GM18873 (cell line): ENCODE measurements around the gene HECTD4.
"Not testable (repeated sequence)": the region's sequence is repeated elsewhere in the genome, so short reads cannot be mapped to it uniquely, and the experiment has no call there.

Experiments used
- ATAC-seq: cut with Tn5 transposase; IDR thresholded peaks from one replicate; pipeline ENCODE4 v1.9.1; 2021; ENCODE audit warnings: mild to moderate bottlenecking, moderate library complexity, moderate number of reproducible peaks; ENCODE audit not compliant: unreplicated experiment, low FRiP score

Gene HECTD4

GRCh38 chr12:112282920-112283319, 99.3 kb downstream of the HECTD4 start:
- no peak for ATAC-seq

DNA sequence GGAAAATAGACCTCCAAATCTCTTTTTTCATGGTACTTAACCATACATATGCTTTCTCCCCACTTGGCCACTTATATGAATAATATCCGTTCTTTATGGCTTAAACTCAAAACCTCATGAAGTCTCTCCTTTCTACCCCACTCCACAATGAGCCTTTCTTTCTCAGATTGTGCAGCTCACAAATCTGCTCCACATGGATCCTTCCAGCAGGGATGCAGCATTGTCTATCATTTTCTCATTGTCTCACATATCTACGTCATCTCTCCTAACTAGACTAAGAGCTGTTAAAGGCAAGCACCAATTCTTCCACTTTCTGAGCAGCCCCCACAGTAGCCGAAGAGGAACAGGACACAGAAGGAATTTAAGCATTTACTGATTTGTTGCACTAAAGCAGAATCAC, 106.4 kb downstream of the HECTD4 start:
- no peak for ATAC-seq

DNA sequence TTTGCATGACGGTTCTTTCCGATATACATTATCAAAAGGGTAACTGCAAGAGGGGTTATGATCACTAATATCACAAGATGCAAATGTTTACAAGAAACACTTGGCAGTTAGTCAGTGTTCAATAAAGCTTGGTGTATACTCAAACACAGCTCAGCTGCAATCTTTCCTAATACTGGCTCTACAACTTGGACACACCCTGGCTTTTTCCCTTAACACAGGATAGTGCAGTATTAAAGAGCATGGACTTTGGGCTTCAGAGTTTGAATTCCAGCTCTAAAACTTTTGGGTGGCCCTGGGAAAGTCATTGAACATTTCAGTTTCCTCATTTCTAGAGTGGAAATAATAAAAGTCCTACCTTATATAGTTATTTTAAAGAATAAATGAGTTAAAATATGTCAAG, 107.0 kb downstream of the HECTD4 start:
- ATAC-seq, result no peak

DNA sequence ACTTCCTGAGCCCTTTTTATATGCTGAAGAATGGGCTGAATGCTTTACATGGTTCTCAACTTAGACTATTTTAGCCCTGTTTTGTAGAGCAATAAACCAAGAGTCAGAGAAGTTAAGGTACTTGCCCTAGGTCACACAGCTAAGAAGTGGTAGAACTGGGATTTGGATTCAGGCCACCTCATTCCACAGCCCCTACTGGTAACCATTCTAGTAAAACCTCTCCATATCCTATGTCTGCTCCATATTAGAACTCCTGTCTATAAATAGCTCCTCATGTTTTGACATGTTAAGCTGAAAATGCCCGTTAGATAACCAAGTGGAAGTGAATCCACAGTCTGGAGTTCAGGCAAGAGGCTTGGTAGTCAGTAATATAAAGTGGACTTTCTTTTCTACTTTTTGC, 111.6 kb downstream of the HECTD4 start:
- no peak for ATAC-seq

DNA sequence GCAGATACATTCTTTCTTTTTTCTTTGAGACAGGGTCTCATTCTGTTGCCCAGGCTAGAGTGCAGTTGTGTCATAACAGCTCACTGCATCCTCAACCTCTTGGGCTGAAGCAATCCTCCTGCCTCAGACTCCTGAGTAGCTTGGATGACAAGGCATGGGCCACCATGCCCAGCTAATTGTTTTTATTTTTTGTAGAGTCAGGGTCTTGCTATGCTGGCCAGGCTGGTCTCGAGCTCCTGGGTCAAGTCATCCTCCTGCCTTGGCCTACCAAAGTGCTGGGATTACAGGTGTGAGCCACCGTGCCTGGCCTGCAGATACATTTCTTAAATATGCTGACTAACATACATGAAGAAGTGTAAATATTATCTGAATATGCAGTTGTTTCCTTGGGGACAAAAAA, 115.8 kb downstream of the HECTD4 start:
- ATAC-seq, result no peak

GRCh38 chr12:112261559-112261958, 120.7 kb downstream of the HECTD4 start:
- no peak for ATAC-seq

DNA sequence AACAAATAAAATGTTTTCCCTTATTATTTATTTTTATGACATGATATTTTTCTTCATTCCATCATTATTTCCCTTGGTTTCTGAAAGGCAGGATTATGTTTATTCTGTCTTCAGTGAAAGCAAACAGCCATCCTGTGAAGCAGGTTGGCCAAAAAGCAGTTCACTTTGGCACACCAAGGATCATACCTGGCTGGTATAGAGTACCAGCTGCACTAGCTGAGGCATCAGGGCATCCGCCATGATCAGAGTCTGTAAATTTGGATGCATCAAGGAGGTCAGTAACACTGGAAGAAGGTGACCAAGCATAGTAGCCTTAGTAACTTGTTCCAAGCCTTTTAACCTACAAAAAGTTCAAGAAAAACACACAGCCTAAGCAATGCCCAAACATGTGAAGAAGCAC, 123.3 kb downstream of the HECTD4 start:
- ATAC-seq, result no peak

DNA sequence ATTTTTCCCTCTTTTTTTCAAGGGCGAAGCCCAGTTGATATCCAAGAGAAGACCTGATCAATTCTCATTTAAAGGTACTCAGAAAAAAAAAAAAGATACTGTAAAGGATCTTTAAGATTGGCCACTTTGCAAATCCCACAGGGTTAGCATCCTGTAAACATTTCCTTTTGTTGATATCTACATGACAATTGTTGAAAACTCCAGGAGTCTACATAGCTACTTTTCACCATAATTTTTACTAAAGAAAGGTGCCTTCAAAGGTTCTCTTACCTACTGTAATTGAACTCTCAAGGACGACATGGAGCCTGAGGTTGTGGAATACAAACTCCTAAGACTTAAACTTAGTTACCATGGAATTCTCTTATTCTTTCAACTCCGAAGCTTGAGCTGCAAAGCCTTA, 125.5 kb downstream of the HECTD4 start:
- no peak for ATAC-seq

GRCh38 chr12:112252184-112252583, 130.0 kb downstream of the HECTD4 start:
- no peak for ATAC-seq

DNA sequence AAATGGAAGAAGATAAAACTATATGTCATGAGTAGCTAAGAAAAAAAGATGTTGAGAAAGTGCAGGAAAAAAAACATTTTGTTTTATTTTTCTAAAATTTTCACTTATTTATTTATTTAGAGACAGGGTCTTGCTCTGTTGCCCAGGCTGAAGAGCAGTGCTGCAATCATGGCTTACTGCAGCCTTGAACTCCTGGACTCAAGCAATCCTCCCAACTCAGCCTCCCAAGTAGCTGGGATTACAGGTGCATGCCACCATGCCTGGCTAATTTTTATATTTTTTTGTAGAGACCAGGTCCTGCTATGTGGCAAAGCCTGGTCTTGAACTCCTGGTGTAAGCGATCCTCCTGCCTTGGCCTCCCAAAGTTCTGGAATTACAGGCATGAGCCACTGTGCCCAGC, 137.3 kb downstream of the HECTD4 start:
- ATAC-seq, result not testable (repeated sequence)

- no peak for ATAC-seq
Observed at GRCh38 chr12:112243255-112244110, 138.7 kb downstream of the HECTD4 start.

GRCh38 chr12:112241176-112241575, 141.1 kb downstream of the HECTD4 start:
- no peak for ATAC-seq

- ATAC-seq, result no peak
Observed at GRCh38 chr12:112239881-112240280, 142.3 kb downstream of the HECTD4 start.

DNA sequence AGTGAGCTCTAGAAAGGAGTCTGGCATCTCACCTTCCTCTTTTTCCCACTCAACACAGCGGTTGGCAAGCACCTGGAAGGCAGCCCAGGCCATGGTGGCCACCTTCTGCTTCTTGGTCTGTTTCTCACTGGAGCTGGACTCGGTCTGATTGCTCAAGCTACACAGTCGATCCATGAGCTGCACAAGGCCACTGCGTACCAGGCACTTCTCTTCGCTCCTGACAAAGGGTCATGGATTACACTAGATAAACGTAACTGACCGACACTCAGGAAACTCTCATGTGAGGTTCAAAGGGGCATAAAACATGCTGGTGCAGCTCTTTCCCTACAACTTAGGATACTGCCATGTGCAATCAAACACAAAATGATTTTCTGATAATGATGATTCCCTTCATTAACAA, 143.2 kb downstream of the HECTD4 start:
- ATAC-seq, result no peak

- no peak for ATAC-seq
Observed at GRCh38 chr12:112238441-112238840, 143.8 kb downstream of the HECTD4 start.

DNA sequence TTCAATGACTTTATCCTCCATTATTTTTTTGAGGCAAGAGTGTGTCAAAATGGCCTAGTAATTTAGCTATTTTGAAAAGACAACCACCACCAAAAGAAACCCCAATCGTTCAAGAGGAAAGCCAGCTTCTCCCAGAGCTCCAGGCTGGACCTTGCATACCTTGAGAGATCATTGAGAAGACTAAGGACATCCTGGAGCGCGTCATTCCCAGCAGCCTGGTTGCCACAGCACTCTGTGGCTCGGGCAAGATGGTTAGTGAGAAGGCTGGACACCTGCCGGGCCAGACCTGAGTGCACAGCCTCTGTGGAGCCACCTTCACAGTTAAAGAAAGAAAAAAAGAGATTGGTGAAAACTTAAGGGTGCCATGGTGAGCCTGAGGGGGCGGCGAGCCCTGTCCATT, 145.4 kb downstream of the HECTD4 start:
- ATAC-seq, result no peak

DNA sequence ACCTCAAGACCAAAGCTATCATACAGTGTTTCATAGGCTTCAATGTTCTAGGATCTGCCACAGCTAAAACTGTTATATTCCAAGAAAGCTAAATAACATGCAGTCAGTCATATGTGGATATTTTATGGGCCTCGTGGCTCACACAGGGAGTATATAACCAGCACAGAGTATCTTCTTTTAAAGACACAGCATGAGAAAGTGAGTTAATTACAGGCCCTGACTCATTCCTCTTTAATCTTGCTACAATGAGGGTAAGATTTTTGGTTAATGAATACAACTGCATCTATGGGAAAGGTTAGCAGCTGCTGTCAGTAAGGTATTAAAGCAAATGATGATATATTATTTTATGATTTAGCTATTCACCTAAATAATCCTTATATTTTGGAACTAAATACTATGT, 145.8 kb downstream of the HECTD4 start:
- ATAC-seq, result no peak

DNA sequence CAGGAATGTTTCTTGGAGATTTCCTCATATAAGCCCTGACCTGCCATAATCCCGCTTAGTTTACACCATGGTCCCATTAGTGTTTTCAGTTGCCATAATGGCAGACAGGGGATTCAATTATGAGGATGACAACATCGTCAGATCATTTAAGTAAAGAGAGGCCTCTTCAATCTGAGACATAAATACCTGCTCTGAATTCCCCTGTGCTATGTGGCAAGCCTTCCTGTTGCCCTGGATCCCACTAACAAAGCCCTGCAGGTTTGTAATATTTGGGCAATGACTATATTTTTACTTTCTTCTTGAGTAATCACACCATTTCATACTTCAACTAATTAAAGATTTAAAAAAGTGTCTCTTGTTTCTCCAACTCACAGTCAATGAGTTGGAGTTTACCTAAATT, 147.9 kb downstream of the HECTD4 start:
- ATAC-seq, result no peak

- no peak for ATAC-seq
Observed at GRCh38 chr12:112233242-112233641, 149.0 kb downstream of the HECTD4 start.

DNA sequence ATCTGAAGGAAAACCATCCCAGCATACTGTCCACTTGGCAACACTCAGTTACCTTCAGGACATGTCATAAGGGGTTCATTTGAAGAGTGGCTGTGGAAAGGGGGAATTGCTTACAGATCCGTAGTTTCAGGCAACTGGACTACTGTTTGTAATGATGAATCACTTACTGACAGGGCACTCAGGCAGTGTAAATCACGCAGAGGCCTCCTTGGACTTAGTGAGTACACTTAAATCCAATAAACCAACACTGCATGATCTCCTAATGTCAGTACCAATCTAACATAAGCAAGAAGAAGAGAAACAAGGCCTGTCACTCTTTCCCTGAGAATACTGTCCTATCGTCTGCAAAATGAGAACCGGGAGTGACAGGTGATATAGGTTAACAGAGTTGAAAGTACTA, 152.1 kb downstream of the HECTD4 start:
- ATAC-seq, result no peak

GRCh38 chr12:112226768-112227167, 155.5 kb downstream of the HECTD4 start:
- ATAC-seq, result no peak

- ATAC-seq, result not testable (repeated sequence)
Observed at GRCh38 chr12:112220628-112221027, 161.6 kb downstream of the HECTD4 start.

DNA sequence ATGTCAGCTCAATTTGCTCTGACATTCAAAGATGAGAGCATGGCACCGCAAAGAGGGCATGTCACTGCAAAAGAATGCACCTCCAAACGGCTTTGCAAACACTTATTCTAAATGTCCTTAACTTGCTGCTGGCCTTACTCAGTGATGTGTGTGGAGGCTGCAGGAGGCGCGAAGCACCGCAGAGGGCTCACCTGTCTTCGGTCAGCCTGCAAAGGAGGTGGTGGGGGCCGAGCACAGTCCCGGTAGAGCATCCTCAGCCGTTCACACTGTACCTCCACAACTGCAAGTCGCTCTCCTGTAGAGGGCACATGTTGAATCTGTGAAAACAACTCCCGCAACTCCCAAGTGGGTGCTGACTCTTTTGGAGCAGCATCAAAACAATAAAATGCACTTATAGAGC, 163.0 kb downstream of the HECTD4 start:
- ATAC-seq, result no peak
